HEK293T (cell line): ENCODE data around the gene AQP12B.

Experiments used
- ARNT ChIP-seq: fragments of 450-650 bp; IDR thresholded peaks from 2 replicates; pipeline ENCODE4 v1.6.1; 2017; ENCODE audit warnings: mild to moderate bottlenecking
- BHLHE40 ChIP-seq: fragments of 450-650 bp; IDR thresholded peaks from 2 replicates; pipeline ENCODE4 v1.6.1; 2016; ENCODE audit warnings: mild to moderate bottlenecking, moderate library complexity, borderline replicate concordance
- FOXA1 ChIP-seq: fragments of 450-650 bp; IDR thresholded peaks from 2 replicates; pipeline ENCODE4 v1.6.1; 2016; ENCODE audit warnings: mild to moderate bottlenecking
- HDGF ChIP-seq: fragments of 450-650 bp; IDR thresholded peaks from 2 replicates; pipeline ENCODE4 v1.6.1; 2017; ENCODE audit warnings: antibody characterized with exemption, borderline replicate concordance
- LEF1 ChIP-seq: fragments of 450-650 bp; IDR thresholded peaks from 2 replicates; pipeline ENCODE4 v1.6.1; 2017; ENCODE audit warnings: mild to moderate bottlenecking, borderline replicate concordance
- SP1 ChIP-seq: fragments of 450-650 bp; IDR thresholded peaks from 2 replicates; pipeline ENCODE4 v1.6.1; 2017
- SUZ12 ChIP-seq: fragments of 450-650 bp; IDR thresholded peaks from 2 replicates; pipeline ENCODE4 v1.6.1; 2016; ENCODE audit warnings: mild to moderate bottlenecking
- TARDBP ChIP-seq: fragments of 450-650 bp; IDR thresholded peaks from 2 replicates; pipeline ENCODE4 v1.6.1; 2016

DNA sequence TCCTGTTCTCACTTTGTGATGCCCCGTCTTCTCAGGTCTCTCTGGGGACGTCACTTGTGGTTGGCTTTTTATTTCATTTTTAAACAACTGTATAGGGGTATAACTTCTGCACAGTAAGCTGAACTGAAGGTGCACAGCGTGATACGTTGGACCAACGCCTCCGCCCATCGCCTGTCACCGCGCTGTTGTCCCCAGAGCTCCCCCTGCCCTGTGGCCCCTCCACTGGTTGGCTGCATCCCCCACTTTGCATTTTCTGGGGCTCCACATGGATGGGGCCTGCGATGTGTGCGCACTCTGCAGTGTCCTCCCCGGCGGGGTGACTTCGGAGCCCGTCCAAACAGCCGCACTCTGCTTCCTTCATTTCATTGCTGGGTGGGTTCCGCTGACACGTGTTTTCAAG lies 43.1 kb downstream of the AQP12B start:
- TF ChIP-seq SUZ12 (no peak), BHLHE40 (no peak), FOXA1 (no peak), ARNT (no peak), TARDBP (no peak), HDGF (no peak), SP1 (no peak), LEF1 (no peak)
